ENCODE data around the gene DLGAP1.

DLGAP1 gene

DNA sequence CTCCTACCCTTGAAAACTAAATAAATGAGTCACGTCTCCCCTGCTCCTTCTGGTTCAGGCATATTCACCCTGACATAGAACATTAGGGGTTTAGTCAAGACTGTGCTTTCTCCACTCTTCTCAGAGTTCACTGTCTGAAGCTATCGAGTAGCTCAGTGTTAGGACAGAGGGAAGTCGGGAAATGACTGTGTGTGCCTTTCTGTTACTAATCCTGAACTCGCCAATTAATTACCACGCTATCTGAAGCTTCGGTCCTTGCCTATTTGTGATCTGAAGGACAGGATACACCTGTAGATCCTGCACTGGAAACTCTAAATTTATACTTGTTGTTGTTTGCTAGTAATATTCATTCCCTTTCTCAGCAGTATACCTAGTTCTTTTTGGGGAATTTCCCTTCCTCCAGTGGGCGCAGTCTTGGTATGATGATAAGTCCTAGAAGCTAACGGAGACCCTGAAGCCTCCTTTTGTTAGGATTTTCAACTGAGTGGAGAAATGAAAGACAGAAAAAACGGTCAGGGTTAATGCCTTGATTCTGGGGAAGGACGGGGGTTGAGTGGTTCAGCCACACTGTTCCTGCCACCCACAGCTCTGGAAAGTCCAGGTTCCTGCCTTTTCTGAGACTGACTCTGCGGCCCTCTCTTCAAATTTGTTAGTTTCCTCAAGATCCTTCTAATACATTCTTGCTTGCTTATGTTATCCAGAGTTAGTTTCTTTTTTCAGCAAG lies 218.0 kb downstream of the DLGAP1 start:
- DNase-seq: no peak

DNA sequence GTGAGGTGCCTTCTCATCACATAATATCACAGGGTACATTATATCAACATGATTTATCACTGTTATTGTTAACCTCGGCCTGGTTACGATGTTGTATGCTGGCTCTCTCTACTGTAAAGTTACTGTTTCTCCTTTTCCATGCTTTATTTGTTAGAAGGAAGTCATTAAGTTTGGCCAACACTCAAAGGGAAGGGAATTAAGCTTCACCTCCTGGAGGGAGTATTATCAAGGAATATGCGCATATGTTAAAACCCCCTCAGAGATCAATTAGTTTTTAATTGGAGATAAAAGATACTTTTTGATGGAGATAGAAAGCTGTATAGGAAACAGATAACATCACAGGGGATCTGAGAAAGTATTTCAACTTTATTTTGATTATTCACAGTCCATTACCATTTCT lies 221.6 kb downstream of the DLGAP1 start:
- DNase-seq: no peak

DNA sequence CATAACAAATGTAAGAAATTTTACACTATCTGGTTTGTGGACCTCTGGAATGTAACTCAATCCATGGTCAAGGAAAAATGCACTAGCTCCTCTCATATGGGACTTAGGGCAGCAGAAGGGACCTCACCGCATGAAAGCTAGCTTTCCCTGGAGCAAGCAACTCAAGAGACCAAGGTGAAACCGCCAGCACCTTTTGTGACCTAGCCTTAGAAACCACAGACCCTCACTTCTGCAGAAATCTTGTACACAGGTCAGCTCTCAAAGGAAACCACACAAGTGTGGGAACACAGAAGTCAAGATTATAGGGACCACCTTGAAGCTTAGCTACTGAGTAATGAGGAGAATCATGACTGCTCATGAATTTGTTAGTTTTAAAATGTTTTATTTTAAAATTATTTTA lies 222.5 kb downstream of the DLGAP1 start:
- no peak for DNase-seq

DNA sequence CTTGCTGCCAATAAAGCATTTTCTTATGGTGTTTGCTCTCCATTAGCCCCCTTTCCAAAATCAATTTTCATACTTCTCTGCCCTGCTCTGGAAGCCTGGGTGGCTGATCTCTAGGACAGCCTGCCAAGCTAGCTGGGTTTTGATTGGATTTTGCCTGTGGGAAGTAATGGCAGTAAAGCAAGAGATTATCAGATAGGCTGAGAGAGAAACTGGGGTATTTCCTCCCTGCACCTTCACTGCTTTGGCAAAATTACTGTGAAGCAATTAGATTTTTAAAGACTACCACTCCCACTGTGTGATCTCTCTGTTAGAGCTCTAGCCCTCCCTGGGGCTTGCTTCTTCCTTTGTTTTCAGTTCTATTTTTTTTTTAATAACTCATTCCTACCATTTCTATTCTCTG lies 223.8 kb downstream of the DLGAP1 start:
- no peak for DNase-seq

DNA sequence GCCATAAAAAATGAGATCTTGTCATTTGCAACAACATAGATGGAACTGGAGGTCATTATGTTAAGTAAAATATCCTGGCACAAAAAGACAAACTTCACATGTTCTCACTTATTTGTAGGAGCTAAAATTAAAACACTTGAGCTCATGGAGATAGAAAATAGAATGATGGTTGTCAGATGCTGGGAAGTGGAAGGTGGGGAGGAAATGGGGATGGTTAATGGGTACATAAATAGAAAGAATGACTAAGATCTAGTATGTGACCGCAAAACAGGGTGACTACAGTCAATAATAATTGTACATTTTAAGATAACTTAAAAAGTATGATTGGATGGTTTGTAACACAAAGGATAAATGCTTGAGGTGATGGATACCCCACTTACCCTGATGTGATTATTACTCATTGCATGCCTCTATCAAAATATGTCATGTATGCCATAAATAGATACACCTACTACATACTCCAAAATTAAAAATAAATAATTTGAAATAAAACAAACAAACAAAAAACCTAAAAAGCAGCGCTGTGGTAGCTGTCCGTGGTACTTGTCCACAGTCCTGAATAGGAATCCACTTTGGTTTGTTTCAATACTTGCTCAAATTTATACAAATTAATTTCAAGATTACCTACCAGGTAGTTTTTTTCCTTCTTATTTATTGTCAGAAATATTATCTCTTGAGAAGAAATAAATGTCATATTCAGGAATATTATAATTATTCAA lies 224.5 kb downstream of the DLGAP1 start:
- DNase-seq: no peak

DNA sequence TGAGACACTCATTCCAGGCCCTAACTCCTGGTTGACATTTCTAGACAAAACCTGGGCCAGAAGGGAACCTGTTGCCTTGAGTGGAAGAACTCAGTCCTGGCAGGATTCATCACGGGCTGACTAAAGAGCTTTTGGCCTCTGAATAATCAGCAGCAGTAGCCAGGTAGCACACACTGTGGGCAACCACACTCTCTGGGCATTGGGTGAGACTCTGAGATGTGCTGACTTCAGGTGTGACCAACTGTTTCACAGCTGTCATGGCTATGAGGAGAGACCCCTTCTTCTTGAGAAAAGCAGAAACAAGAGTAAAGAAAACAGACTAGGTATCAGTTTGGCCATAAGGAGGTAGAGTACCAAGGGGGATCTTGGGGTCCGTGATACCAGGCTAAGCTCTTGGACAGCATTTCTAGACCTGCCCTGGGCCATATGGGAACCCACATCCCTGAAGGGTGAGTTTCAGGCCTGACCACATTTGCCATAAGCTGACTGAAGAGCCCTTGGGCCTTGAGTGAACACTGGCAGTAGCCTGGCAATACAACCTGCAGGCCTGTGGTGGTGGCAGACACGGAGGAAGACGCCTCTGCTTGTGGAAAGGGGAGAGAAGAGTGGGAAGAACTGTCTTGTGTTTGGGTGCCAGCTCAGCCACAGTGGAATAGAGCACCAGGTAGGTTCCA lies 230.9 kb downstream of the DLGAP1 start:
- no peak for DNase-seq

DNA sequence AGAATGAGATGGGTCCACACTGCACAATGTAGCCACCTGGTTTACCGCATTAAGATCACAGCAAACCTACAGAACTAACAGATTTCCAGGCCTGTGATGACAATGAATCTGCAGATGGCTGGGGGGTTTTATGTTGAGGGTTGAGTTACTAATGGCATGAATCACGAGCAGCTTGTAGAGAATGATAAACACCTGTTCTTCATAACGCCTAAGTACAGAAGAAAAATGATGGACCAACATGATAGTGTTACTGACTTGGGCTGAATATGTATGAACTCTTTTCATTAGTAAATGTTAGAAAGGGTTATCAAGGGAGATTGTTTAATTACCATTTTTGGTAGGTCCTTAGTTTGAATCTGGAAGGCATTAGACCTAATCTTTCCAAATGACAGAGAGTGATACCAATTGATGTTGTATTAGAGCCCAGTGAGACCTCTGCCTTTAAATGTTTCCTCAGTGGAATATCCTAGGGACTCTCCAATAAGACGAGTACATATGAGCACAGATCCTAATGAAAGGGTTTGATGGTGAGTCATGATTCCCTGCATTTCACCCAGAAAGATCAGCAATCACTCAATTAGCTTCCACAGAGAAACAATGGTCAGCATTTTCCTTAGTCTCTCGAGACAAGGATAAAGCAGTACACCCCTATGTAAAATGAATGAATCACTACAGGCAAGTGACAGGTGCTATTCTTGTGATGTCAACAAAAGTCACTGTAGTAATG lies 243.8 kb downstream of the DLGAP1 start:
- no peak for DNase-seq

DNA sequence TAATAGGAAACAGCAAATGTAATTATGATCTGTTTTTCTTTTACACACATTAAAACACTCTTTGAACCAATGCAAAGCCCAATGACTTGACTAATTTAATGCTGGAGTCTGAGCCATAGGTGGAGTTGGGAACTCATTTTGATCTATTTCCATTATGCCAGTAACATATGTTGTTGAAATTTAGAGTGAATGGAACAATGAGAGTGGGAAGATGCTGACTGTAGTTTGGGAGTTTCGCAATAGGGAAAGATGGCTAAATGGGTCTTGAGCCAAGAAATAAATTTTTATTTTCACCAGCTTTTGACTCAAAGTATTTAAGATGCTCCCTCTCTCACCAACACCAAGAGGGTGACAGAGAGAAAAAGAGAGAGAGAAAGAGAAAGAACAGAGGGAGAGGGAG lies 246.7 kb downstream of the DLGAP1 start:
- DNase-seq: no peak

DNA sequence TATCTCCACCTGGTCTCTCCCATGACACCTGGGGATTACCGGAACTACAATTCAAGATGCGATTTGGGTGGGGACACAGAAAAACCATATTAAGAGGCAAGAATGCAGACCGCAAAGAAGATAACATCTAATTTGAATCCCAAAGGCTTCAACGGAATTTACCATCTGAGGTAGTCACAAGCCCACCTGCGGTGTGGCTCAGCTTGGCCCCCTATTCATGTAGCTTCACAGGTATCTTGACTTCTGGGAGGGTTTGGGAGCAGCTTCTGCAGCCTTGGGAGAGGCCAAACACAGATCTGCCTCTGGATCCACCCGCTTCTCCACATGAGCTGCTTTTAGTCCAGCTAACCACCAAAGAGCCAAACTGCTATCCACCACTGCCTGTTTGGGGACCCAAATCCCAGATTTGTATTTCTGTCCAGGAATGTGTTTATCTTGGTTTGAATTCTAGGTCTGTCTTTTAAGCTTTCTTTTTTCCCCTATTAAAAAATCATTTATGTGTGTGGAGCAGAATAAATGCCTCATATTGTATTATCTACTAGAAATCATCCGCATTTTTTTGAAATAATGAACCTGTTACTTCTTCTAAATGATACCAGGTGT lies 247.6 kb downstream of the DLGAP1 start:
- no peak for DNase-seq

DNA sequence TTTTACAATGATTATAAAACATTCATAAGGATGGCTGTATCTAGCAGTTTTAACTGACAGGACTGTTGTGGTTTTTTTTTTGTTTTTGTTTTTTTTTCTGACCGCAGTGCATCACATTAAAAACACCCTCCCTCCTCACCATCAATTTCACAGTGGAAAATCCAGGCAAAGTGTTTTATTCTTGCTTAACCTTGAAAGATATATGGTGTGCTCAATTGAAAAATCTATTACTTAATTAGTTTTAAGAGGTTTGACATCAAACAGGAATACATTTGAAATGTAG lies 250.7 kb downstream of the DLGAP1 start:
- DNase-seq: no peak

DNA sequence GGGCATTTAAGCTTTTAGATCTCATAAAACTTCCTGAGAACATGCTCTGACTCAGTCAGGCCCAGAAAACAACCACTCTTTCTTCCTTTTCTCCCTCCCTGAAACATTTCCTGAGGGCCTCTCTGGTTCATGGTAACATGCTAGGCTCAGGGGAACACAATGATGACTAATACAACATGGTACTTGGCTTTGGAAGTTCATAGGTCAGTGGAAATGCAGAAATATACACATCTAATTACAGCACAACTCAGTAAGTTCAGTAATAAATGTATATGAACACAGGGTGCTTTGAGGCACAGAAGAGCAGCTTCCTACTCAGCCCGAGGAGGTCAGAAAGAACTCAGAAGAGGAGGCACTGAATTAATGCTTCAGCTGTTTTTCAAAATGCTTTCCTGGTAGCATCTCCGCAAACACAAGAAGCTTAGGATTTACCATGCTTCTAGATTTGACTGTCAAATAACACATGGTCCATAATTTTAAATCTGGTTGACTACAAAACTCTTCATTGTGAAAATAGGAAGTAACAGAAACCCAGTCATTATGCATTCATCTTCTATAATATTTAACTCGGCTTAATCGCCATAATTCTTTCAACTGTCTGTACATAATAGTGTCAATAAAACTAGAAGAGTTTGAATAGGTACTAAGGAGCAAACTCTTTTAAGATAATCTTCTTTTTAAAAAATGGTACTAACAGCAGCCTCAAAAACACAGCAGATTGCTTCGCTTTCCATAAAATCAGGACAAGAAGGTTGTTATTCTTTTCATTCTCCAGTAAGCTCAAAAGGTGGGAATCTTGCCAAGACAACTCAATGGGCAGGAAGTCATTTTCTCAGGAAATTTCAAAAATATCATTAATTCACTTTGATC lies 251.3 kb downstream of the DLGAP1 start:
- no peak for DNase-seq

DNA sequence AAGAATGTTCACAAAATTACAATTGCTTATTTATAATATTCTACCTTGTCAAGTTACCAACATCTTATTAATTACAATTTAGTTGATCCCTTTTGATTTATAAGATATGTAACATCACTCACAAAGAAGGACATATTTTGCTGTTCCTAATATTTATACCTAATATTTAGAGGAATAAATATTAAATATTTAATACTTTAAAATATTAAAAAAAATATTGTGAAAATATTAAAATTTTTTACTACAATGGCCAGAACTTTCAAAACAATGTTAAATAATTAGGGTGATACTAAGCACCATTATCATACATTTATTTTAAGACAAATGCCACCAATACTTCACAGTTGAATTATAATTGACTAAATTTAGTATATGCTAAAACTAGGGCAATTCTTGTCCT lies 254.7 kb downstream of the DLGAP1 start:
- no peak for DNase-seq

DNA sequence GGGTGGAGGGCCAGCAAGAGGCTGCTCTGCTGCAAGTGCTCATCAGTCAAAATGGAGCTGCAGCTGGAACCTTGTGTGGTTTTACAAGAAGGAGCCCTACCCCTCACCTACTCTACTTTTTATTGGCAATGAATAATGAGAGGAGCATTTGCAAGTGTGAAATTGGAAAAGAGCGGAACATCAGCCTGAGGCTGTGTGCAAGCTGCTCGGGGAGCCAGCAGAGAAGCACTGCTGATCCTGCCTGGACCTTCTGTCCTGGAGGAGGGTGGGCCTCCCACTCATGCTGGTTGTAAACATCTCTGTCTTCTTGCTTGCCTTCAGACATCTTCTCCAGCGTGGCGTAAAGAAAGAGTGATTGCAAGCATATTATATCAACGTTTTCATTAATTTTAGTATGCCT lies 256.2 kb downstream of the DLGAP1 start:
- no peak for DNase-seq

DNA sequence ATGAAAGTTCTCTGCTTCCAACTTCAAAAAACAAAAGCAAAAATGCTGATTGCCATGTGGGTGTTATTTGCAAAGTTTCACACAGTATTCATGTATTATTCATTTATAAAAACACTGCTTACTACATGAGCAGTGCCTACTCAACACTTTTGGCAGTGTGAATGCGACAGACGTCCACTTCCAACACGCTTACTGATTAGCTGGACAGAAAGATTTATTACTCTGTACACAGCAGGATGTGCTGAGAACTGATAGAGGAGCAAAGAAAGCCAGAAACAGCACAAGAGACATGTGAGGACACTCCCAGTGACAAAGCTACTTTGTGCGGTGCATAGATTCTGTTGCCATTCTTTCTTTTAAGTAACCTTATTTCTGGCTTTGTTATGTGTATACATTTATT lies 258.8 kb downstream of the DLGAP1 start:
- no peak for DNase-seq

DNA sequence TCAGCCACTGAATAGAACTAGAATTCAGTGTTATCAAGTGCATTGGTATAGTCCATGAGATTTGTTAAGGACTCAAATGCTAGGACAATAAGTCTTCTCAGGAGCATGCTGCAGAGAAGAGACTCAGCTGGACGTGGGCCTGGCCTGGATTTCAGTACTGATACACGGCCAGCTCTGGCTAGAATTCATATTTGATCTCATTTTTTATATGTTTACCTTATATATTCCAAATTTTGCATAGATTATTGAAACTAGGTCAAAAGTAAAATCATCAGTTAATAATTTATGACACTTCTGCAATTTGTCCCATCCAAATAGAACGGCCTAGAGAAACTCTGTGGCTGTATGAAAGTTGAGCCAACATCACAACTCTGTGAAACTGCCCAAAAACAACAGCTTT lies 262.0 kb downstream of the DLGAP1 start:
- DNase-seq: no peak

DNA sequence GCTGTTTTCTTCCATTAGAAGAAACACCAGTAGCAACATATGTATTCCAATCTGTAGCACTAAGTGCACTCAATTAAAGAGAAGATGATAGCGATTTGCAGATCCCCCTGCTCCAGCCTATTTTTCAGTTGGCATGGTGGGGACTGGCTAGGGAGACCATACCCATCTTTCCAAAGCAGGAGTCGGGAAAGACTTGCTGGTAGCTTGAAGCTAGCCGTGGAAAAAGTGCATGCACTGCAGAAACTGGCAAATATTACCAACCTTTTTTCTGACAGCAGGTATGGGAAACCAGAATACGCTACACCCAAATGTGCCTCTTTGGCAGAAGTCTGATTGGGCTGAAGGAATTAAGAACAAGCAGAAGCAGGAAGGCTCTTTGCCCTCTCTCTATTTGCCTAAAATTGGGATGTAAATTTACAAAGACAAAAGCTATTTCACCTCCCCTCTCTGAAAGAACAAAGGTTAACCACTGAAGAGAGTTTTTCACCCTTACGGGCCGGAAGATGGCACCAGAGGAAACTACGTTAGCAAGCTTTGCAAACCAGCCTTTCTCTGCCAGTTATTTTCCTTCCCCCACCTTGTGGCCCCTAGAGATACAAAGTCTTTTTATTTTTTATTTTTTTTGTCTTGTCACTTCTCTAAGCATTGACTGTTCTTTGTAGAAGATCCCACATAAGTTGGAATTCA lies 273.1 kb downstream of the DLGAP1 start:
- no peak for DNase-seq

DNA sequence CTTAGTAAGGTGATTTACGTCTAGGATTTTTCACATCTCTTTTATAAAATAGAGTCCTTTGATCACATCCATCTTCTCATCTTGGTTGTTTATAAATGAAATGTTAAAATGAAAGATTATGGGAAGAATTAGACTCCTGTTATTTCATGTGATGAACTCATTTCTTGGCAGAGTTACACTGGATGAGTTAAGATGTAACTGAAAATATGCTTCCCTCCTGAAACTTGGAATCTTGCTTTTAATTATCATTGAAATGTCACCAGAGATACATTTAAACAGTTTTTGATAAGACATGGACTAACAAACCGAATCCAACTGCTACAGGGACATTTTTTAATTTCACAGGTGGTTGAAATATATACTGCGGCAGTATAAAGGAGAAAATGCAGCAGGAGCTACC lies 274.0 kb downstream of the DLGAP1 start:
- DNase-seq: no peak

DNA sequence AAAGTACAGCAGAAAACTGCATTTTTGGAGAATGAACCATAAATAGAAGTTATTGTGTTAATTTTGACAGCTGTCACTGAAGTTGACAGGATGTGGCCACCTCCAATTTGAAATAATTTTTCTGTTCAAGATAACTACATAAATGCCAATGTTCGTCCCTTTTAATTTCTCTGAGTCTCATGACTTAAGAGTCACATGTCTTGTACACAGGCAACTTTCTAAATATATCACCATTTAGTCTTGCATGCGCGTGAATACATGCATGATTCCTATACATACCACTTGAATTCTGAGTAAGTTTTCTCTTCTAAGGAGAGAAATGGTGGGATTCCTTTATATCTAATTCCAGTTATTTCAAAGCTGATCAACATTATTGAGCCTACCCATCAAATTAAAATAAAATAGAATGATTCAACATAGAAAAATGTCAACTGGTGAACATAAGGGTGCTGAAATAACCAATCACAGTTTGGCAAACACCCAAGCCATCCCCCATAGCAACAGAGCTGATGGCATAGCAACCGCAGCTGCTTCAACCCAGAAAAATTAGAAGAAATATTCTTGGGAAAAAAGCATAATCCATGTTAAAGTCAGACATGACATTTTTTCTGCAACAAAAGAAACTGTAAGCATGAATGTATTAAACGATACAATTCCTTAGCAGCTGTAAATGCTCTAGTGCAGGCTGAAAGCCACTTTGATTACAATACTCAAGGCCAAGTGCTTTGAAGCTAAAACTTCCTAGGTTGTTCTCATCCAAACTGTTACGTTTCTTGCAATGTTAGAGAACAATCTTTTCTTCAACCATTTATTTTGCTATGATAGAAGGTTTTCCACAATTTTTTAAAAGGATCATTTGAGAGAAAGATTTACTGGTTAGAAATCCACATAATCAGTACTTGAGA lies 282.7 kb downstream of the DLGAP1 start:
- no peak for DNase-seq

DNA sequence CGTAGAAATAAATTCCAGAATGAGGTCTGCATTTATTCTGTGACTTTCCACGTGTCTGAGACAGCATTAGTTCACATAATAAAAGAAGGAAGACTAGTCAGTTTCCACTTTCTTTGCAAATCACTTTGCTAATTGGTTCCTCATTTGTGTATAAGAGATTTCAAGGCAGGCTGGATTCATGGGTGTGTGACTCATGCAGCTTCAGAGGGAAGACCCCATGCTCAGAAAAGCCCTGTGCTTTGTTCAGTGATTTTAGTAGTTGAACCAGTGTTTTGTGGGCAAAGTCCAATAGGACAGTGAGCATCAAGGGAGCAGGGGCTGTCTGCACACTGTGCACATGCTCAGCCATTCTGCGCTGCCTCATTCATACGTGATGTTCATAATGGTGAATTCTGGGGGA lies 297.8 kb downstream of the DLGAP1 start:
- DNase-seq: no peak

DNA sequence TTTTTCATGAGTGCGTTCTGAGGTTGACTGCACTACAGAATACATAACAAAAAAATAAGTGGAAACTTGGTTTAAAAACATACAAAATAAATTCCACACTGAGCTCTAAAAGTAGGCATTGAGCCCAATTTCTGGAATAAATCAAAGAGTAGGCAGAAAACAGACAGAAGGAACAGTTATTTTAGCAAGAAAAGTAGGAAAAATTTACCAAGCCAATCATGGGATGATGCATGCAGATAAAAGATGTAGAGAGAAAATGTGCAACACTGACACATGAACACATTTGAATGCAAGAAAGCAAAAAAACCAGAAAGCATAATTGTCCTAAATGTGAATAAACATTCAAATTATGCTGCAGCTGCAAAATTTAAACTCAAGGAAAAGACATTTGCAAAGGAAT lies 308.3 kb downstream of the DLGAP1 start:
- DNase-seq: no peak

DNA sequence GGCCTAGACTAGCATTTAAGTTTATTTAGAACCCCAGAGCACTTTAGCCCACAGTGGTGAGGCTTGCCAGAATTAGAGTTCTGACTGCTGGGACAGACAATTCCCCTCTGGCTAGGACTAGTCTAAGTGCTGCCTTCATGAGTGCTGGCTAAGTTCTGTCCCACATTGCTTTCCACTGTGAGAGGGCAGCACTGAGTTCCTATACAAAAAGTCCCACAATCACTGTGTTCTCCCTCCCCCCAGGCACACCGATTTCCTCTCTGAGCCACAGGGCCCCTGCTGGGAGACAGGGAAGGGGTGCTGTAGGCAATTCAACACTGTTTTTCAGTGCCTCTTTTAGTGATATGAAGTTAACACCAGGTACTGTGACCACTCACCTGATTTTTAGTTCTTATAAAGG lies 310.9 kb downstream of the DLGAP1 start:
- DNase-seq: no peak

Measured in CD4-positive, alpha-beta T cell treated with Interleukin-21 for 1 hour (primary cell).